NCI-H1092 (cell line): ENCODE measurements around the gene MLX.
"Not testable (repeated sequence)": the region's sequence is repeated elsewhere in the genome, so short reads cannot be mapped to it uniquely, and the experiment has no call there.

Source experiments
- DNase-seq: peaks from one replicate; lab custom pipeline; 2025; lab: John Stamatoyannopoulos, UW

Gene MLX

DNA sequence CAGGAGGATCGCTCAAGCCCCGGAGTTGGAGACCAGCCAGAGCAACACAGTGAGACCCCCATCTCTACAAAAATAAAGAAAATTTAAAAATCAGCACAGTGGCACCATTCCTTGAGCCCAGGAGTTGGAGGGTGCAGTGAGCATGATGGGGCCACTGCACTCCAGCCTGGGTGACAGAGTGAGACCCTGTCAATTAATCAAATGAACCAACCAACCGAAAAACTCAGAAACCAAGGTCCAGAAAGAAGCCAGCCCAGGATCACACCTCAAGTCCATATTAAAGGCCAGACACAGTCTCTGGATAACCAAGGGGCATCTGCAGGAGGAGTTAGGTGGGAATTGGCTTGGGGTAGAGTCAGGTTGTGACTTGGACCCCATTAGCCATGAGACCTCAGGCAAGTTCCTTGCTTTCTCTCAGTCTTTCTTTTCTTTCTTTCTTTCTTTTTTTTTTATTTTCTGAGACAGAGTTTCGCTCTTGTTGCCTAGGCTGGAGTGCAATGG, 11.7 kb upstream of the MLX start:
- DNase-seq, result no peak

DNA sequence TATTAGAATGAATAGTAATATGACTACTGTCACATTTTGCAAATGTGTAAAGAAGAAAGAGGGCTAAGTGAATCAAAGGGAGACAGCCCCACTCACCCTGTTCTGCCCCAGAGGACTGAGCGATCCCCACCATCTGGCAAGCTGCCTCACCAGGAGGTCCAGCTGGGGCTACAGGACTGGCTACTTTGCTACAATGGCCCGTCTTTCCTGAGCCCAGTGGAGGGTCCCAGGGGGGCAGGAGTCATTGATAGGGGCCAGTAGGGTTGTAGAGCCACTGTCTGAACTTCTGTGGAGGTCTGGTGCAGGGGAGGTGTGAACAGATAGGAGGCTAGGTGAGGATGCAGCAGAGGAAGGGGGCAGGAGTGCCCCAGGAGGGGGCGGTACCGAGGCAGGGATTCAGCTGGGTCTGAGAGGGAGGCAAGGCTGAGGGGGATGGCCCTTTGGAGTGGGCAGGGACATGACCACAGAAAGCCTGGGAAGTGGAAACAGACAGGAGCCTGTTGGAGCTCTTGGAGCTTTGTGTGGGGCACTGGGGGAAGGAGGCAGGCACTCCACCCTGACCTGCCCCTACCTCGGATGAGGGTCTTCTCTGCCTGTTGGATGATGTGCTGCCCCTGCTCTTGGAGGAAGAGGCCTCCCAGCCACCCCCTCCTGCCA, 10.8 kb upstream of the MLX start:
- DNase-seq, result not testable (repeated sequence)

DNA sequence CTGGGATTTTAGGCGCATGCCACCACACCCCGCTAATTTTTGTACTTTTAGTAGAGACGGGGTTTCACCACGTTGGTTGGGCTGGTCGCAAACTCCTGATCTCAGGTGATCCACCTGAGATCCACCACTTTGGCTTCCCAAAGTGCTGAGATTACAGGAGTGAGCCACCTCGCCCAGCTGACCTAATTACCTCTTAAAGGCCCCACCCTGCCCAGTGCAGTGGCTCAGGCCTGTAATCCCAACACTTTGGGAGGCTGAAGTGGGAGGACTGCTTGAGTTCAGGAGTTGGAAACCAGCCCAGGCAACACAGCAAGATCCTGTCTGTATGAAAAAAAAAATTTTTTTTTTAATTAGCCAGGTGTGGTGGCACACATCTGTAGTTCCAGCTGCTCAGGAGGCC, 7.8 kb upstream of the MLX start:
- DNase-seq, result no peak

DNA sequence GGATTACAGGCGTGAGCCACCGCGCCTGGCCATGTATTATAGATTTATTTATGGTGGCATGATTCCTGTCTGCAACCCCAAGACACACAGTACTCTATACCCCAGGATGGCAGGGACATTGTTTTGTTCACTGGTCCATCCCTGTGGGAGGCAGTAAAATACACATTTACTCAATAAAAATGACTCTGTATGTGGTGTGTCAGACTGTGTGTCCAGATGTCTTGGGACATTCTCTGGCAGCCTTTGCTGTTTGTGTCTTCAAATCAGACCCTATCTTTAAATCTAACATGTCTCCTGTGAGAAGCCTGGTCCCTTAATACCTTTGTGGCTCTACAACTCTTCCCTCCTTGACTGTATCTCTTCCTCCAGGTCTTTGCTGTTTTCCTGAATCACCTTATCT, 6.7 kb upstream of the MLX start:
- DNase-seq, result no peak

DNA sequence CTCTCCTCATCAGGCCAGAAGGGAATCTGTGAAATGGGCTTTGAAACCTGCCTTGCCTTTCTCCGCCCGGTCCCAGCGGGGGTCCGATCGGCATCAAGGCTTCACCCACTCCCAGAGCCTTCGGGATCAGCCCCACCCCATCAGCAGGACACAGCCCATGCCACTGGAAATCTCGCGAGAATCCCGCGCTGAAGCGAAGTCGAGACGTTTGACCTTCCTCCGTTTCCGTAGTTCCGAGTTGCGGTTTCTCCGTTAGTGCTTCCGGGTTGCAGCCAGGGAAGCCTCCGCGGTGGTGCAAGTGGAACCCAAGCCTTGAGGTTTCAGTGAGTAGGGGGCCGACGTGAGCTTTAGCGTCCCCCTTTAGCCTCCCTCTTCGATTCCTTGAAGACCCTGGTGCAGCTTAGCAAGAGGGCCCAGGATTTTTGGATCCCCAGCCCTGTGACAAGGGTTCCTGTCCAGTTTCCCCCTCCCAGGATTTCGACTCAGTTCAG, 5.0 kb upstream of the MLX start, which contains the start of gene COASY:
Gene COASY, plus strand, starts transcription at position 252 of the 491 bp plus-strand sequence. CDS start 475 bp downstream, outside the sequence.
- peak; percentile 97 for DNase-seq

DNA sequence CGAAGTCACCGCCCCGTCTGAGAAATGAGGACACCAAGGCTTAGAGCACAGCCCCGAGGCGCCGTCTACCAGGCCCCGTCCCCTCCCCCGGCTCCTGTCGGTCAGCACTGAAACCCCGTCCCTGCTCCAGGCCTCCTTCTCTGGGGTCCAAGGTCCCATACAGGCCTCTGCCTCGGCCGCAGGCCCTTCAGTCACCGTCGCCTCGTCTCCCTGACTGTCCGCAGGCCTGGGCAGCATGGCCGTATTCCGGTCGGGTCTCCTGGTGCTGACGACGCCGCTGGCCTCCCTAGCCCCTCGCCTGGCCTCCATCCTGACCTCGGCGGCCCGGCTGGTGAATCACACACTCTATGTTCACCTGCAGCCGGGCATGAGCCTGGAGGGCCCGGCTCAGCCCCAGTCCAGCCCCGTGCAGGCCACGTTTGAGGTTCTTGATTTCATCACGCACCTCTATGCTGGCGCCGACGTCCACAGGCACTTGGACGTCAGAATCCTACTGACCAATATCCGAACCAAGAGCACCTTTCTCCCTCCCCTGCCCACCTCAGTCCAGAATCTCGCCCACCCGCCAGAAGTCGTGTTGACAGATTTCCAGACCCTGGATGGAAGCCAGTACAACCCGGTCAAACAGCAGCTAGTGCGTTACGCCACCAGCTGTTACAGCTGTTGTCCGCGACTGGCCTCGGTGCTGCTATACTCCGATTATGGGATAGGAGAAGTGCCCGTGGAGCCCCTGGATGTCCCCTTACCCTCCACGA, 4.3 kb upstream of the MLX start:
- no peak for DNase-seq

DNA sequence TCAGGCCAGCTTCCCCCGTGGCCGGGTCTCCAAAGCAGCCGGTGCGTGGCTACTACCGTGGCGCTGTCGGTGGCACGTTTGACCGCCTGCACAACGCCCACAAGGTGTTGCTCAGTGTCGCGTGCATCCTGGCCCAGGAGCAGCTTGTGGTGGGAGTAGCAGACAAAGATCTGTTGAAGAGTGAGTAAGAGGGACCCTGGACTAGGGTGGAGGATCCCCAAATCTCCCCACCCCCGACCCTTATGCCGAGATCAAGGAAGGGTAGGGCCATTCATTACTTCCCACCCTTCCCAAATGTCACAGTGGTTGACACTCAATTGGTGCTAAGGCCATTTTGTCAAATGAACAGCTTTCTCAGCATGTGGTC, 3.8 kb upstream of the MLX start:
- no peak for DNase-seq

DNA sequence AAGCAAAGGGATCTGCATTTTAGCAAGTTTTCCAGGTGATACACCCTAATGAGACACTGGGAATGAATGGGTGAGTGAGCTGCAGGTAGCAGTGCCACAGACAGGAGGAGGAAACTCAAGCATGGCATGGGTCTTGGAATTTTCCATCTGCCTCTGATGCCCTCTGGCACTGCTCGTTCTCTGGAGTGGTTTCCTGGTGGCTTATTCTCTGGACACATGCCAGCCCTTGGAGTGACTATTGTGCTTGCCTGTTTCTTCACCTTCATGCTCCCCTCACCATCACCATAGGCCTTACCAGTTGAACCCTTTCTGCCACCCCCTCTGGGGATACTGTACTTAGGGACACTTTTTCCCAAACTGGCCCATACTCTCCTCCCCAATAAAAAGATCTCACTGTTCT, 3.4 kb upstream of the MLX start:
- DNase-seq, result no peak

DNA sequence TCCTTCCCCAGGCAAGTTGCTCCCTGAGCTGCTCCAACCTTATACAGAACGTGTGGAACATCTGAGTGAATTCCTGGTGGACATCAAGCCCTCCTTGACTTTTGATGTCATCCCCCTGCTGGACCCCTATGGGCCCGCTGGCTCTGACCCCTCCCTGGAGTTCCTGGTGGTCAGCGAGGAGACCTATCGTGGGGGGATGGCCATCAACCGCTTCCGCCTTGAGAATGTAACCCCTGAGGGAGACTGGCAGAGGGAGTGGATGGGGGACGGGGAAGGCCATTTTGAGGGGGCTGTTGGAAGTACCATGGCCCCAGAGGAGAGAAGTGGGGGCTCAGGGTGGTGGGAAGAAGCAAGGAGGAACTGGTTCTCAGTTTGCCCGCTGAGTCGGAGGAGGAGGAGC, 3.0 kb upstream of the MLX start:
- DNase-seq, result no peak

DNA sequence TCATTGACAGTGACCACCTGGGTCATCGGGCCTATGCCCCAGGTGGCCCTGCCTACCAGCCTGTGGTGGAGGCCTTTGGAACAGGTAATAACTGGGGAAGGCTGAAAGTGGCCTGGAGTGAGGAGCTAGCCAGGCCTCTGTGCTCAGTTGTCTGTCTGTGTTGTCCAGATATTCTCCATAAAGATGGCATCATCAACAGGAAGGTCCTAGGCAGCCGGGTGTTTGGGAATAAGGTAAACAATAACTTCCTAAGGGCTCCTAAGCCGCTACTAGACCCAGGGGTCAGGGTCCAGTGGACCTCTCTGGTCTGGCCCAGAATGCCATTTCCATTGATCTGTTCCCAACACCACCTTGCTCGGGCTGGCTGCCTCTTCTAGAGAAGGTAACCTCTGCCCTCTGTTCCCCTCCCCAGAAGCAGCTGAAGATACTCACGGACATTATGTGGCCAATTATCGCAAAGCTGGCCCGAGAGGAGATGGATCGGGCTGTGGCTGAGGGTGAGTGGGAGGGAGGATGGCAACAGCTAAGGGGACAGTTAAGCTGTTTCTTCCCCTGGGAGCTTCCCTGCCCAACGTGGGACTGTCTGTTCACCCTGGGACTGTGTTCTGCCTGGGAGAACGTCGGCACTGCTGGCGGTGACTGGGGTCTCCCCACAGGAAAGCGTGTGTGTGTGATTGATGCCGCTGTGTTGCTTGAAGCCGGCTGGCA, 1.9 kb upstream of the MLX start:
- DNase-seq, result no peak

DNA sequence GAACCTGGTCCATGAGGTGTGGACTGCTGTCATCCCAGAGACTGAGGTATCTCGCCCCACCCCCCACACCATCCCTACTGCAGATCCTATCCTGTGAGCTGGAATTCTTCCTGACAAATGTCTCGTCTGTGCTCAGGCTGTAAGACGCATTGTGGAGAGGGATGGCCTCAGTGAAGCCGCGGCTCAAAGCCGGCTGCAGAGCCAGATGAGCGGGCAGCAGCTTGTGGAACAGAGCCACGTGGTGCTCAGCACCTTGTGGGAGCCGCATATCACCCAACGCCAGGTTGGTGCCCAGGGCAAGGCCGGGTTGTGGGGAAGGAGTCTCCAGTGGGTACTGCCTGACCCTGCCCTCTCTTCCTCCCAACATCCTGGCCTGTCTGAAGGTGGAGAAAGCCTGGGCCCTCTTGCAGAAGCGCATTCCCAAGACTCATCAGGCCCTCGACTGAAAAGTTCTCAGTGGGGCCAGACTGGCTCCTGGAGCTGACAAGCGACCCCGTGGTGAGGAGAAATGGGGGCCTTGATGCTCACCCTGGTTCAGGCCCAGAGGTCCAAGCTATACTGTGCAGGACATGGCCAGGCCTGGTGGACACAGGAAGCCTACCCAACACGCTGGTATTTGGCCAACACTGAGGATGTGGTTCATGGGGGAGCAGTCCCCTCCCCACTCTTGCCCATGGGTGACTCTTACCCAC, 1.2 kb upstream of the MLX start:
- no peak for DNase-seq

DNA sequence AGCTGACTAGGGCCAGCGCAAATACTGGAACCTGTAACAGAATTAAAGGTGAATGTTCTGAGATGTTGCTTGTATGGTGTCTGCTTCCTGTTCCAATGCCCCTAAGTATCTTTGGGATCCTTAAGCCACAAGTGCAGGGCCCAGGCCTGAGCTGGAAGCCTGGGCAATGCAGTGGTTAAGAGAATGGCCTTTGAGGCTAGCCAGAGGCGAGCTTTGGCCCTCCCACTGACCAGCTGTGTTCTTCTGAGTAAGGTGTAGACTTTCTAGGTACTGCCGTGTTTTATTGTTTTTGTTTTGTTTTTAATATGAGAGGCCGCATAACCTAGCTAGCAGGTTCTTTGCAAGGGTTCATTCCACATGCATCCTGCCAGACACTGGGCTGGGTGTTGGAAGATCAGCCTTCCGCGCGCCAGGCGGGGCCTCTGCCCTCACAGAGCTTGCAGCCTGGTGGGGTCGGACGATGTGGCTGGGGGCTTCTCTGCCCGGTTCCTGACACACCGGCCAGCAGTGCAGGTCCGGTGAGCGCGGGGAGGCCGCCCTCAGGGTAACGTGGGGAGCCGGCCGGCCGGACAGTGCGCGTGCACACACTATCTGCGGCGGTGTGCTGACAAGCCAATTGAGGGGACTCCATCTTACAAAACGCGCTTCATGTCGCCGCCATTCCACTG, 551 bp upstream of the MLX start:
- DNase-seq, result no peak

DNA sequence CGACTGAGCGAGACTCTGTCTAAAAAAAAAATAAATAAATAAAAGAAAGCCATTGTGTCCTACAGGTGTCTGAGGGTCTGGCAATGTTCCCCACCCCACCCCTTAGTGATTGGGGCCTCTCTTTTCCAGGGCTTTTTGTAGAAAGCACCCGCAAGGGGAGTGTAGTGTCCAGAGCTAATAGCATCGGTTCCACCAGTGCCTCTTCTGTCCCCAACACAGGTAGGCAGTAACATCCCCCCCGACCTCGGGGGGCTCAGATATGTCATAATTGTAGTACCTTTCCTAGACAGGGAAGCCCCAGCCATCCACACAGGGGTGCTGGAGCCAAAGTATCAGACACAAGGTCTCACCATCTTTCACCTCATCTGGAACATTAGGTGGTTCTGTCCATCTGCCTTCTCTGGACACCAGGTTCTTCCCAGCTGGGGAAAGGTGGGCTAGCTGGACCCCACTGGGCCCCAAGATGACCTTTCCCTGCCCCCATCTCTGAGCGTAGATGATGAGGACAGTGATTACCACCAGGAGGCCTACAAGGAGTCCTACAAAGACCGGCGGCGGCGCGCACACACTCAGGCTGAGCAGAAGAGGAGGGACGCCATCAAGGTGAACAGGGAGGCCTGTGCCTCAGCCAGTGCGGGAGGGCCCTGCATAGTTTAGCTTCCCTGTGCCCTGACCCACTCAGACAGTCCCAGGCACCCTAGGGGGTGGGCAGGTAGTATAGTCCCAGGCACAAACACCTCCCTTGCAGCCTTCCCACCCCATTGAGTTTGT, 1.6 kb downstream of the MLX start:
- DNase-seq, result no peak

DNA sequence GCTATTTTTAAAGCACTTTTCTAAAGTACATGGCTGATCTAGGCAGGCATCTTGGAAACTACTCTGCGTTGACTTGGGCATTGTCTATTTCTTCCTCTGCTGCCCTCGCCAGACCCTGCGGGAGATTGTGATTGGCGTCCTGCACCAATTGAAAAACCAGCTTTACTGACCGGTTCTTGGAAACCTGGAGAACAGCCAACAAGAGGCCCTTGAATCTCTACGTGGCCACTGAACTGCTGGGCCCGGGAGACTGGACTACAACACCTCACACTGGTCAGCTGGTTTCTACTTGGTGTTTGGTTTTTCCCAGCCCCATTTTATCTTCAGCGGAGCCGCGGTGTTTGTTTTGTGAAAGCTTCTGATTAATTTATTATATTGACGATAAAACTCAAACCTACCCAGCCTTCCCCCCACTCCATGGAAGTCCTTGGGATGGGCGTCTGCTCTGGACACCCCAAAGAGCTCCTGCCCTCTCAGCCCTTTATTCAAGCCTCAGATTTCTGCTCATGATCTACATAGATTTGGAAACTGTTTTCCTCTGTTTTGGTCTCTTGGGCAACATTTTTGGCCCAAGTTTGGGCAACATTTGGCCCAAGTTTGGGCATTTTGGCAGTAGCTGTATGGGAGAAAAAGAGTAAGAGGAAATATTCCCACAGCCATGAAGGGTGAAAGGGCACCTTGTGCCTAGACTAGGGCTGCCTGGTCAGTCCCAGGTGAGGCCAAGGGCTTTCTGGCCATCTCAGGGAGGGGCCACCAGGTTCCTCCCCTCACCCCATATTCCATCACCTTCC, 4.7 kb downstream of the MLX start:
- DNase-seq, result no peak

DNA sequence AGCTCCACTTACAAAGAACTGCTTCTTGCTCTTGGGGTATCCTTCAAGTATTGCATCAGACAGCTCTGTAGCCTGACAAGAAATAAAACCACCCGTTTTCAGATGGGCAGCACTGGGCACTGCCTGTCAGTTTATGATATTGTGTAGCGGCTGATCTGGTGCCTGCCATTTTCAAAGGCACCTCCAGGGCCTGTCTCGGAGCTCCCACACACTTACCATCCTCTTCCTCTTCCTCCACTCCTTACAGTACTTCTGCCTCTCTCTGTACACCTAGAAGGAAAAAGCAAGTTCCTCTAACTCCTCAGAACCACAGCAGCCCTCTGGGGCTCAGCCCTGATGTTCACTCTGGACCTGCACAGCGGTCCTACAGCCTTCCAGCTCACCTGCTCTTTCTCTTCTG, 6.2 kb downstream of the MLX start:
- no peak for DNase-seq

DNA sequence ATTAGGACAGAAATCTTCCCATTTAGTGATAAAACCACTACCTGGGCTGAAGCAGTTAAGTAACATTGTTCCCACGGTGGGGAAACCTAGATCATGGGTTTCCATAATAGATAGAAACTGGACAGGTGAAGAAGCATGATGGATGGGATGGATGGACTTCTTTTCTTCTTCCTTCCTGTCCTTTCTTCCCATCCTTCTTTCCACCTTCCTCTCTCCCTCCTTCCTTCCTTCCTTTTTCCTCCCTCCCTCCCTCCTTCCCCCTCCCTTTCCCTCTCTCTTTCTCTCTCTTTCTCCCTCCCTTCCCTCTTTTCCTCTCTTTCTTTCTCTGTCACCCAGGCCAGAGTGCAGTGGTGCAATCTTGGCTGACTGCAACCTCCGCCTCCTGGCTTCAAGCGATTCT, 7.6 kb downstream of the MLX start:
- DNase-seq, result no peak

DNA sequence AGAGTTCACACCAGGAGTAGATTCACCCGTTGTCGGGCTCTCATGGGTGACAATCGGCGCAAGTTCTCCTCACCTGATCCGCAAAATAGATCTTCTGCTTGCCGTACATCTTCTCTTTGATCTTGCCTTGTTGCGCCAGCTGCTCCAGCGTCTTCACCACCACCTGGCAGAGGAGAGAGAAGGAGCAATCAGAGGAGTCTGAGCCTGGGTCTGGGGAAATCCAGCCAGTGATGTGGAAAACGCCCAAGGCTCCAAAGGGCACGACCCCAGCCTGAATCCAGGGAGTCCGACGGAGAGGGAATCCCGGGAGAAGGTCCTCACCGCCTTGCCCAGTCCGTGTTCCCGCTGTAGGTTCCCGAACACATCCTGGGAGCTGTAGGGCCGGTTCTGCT, 10.2 kb downstream of the MLX start:
- no peak for DNase-seq

DNA sequence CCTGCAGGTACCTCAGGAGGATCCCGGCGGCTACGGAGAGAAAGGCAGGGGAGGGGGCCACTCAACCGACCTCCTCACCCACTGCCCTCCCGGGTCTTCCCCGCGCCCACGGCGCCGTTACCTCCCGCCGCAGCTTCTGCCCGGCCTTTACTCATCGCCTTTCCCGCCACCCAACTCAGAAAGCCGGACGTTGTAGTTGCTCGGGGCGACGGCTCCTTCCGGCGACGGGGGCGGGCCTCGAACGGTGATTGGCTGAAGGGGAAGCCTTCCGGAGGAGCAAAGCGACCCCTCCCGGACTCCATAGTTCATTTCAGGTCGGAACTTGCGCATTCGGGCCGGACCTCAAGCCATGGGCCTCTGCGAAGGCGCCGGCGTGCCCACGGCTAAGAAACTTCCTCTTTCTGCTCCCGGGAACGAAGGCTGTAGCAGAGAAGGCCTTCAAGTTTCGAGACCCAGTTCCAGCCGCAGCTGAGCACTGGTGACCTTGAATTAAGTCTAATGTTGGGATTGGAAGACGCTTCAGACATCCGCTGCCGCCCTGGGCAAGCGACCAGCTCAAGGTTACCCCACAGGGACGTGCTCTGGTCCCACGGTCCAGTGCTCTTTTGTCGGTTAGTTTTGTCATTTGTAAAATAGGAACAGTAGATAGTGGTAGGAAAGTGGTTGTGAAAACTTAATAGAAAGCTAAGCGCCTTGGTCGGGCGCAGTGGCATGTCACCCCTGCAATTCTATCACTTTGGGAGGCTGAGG, 10.8 kb downstream of the MLX start, which contains the start of gene PSMC3IP:
Gene PSMC3IP, minus strand, starts transcription at position 198 of the 750 bp plus-strand sequence. Its CDS starts 43 bp downstream, at position 155.
- peak; percentile 87 for DNase-seq

DNA sequence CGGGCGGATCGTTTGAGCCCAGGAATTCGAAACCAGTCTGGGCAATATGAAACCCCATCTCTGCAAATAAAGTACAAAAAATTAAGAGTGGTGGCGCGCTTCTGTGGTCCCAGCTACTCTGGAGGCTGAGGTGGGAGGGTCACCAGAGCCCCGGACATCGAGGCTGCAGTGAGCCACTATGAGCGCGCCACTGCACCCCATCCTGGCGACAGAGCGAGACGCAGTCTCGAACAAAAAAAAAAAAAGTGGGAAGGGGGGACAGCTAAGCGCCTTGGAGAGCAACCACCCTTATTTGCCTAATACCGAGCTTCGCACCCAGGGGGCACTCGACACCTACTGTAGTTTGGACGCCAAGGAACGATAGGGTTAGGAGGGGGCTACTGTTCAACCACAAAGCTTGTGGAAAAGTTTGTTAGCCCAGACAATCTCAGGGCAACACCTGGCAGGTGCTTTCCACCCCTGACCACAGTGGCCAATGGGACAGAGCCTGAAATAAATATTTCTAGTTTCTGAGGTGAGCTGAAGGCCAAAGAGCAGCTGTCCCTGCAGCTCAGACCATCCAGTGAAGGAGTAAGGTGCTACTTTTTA, 11.5 kb downstream of the MLX start:
- peak; percentile 58 for DNase-seq
